Liver (tissue), 9 donors: ENCODE data around the gene BRAP. TPM values are rescaled to one million over a fixed set of nuclear protein-coding genes. Genes with fewer than 3 reads are reported as not detected.

Experiments used
- DNase-seq: peaks from one replicate; pipeline ENCODE4 v3.0.0-alpha.2; 2017; ENCODE audit warnings: low spot score
- H3K27ac ChIP-seq, 2 donors: one replicate each; pipeline ENCODE4 v1.7.0; 2013; ENCODE audit warnings: inconsistent platforms in 2 of 2, low read length in 2 of 2, control low read depth in 1 of 2, low read depth in 1 of 2, mild to moderate bottlenecking in 1 of 2
- H3K27me3 ChIP-seq, 4 donors: one replicate each; pipeline versions ENCODE4 v1.6.1 to v1.7.0; 2013; ENCODE audit warnings: low read length in 3 of 4, inconsistent platforms in 1 of 4, mild to moderate bottlenecking in 1 of 4, moderate library complexity in 1 of 4; ENCODE audit not compliant: control insufficient read depth in 4 of 4, insufficient read depth in 4 of 4
- H3K36me3 ChIP-seq, 4 donors: one replicate each; pipeline versions ENCODE4 v1.6.1 to v1.7.0; 2013; ENCODE audit warnings: low read length in 3 of 4, mild to moderate bottlenecking in 3 of 4, low read depth in 1 of 4, moderate library complexity in 1 of 4; ENCODE audit not compliant: control insufficient read depth in 4 of 4, insufficient read depth in 3 of 4
- H3K4me1 ChIP-seq, 4 donors: one replicate each; pipeline versions ENCODE4 v1.6.1 to v1.7.0; 2013; ENCODE audit warnings: low read length in 3 of 4, mild to moderate bottlenecking in 3 of 4, moderate library complexity in 1 of 4; ENCODE audit not compliant: control insufficient read depth in 4 of 4, insufficient read depth in 4 of 4
- H3K4me3 ChIP-seq, 3 donors: one replicate each; pipeline versions ENCODE4 v1.6.1 to v1.7.0; 2013; ENCODE audit warnings: low read length in 3 of 3, control low read depth in 1 of 3, low read depth in 1 of 3, mild to moderate bottlenecking in 1 of 3
- H3K9ac ChIP-seq, 2 donors: one replicate each; pipeline ENCODE4 v1.7.0; 2013; ENCODE audit warnings: low read length in 2 of 2, mild to moderate bottlenecking in 2 of 2, moderate library complexity in 2 of 2, control low read depth in 1 of 2, low read depth in 1 of 2
- H3K9me3 ChIP-seq, 4 donors: one replicate each; pipeline versions ENCODE4 v1.6.1 to v1.7.0; 2013; ENCODE audit warnings: low read length in 3 of 4; ENCODE audit not compliant: control insufficient read depth in 4 of 4
- CTCF ChIP-seq: fragments of 150-350 bp; IDR thresholded peaks from 2 replicates; pipeline ENCODE4 v1.5.1; 2017; ENCODE audit warnings: improper control_type of control experiment, low read depth, low read length; ENCODE audit not compliant: missing input control
- EGR1 ChIP-seq, 2 donors: IDR thresholded peaks; 2 replicates each; pipeline ENCODE4 v1.6.1; 2016 to 2018; ENCODE audit warnings: antibody characterized with exemption in 2 of 2, low read depth in 2 of 2
- FOXA1 ChIP-seq: IDR thresholded peaks from 2 replicates; pipeline ENCODE4 v1.6.1; 2016; ENCODE audit warnings: antibody characterized with exemption
- FOXA2 ChIP-seq: IDR thresholded peaks from 2 replicates; pipeline ENCODE4 v1.6.1; 2016; ENCODE audit warnings: antibody characterized with exemption
- GABPA ChIP-seq, 2 donors: IDR thresholded peaks in 1 of 2; conservative IDR thresholded peaks in 1 of 2; 2 replicates each; pipeline ENCODE4 v1.6.1; 2016; ENCODE audit warnings: antibody characterized with exemption in 2 of 2, mild to moderate bottlenecking in 1 of 2, moderate library complexity in 1 of 2
- HNF4G ChIP-seq: IDR thresholded peaks from 2 replicates; pipeline ENCODE4 v1.6.1; 2016; ENCODE audit warnings: antibody characterized with exemption
- NR2F2 ChIP-seq: IDR thresholded peaks from 2 replicates; pipeline ENCODE4 v1.6.1; 2016; ENCODE audit warnings: antibody characterized with exemption
- REST ChIP-seq: IDR thresholded peaks from 2 replicates; pipeline ENCODE4 v1.6.1; 2016; ENCODE audit warnings: antibody characterized with exemption, mild to moderate bottlenecking
- RXRA ChIP-seq, 2 donors: IDR thresholded peaks; 2 replicates each; pipeline ENCODE4 v1.6.1; 2017 to 2018; ENCODE audit warnings: antibody characterized with exemption in 2 of 2, mild to moderate bottlenecking in 1 of 2
- SP1 ChIP-seq: IDR thresholded peaks from 2 replicates; pipeline ENCODE4 v1.6.1; 2018; ENCODE audit warnings: antibody characterized with exemption, mild to moderate bottlenecking
- TAF1 ChIP-seq: conservative IDR thresholded peaks from 2 replicates; pipeline ENCODE4 v1.6.1; 2016; ENCODE audit warnings: antibody characterized with exemption, mild to moderate bottlenecking
- YY1 ChIP-seq: IDR thresholded peaks from 2 replicates; pipeline ENCODE4 v1.6.1; 2016; ENCODE audit warnings: antibody characterized with exemption, mild to moderate bottlenecking
- ZBTB33 ChIP-seq: IDR thresholded peaks from 2 replicates; pipeline ENCODE4 v1.6.1; 2016; ENCODE audit warnings: antibody characterized with exemption
- WGBS: extraction: QIAGEN DNeasy Blood & Tissue Kit; methylation state at CpG from one replicate; pipeline ENCODE4 v1.1.7; 2013; 5-methylcytosine and 5-hydroxymethylcytosine counted together
- polyA plus RNA-seq, 2 donors: library from polyadenylated mRNA; stranded (reverse) in 1 of 2; unstranded in 1 of 2; fragments of 200-250 nt in 1 of 2; fragments of >200 nt in 1 of 2; fragmentation: Nextera tagmentation in 1 of 2; extraction: Ambion mirVana in 1 of 2; gene quantifications; one replicate each; pipeline versions ENCODE4 v1.2.1 to v1.2.3, GENCODE V29; 2013 to 2015
- total RNA-seq, 2 donors: library from RNA; depleted of rRNA; stranded (reverse); fragments of >200 nt; gene quantifications; one replicate each; pipeline ENCODE4 v1.2.3, GENCODE V29; 2014
- donor health status: healthy.
- donor health status: healthy.
- donor health status: healthy.
- donor health status: healthy.
- donor health status: healthy.

Gene BRAP
- total and polyA plus RNA-seq, 4 donors: 4.8 to 10.1 (median 6.7) TPM

GRCh38 chr12:111687255-111687654 lies 1.5 kb upstream of the BRAP start (continued):
- TF ChIP-seq REST (no peak), TAF1 (no peak), YY1 (no peak), FOXA1 (no peak), HNF4G (no peak), ZBTB33 (no peak)

GRCh38 chr12:111686574-111687105 lies 884 bp upstream of the BRAP start:
- H3K4me3 ChIP-seq: peak overlapping the region; percentile 81 to 98 (median 92)
- TF ChIP-seq CTCF (no peak), NR2F2 (no peak), RXRA (IDR thresholded peaks at IDR 0.05) (no peak), FOXA2 (no peak), GABPA (IDR thresholded peaks at IDR 0.05 in 1 of 2, conservative IDR thresholded peaks at IDR 0.05 in 1 of 2) (no peak), EGR1 (IDR thresholded peaks at IDR 0.05; ENCODE audit: low read depth in 2 of 2) (no peak), SP1 (no peak), ZBTB33 (no peak)
- DNase-seq: no peak
- H3K27ac ChIP-seq: peak overlapping the region in 1 of 2 donors; percentile 74
- no peaks in the 10 kb centered on the region for H3K27me3 ChIP-seq
- WGBS: 13% methylated on average over 15 of the region's 15 CpGs
- peak overlapping the region; percentile 80 to 93 for H3K9ac ChIP-seq
- no peaks in the 10 kb centered on the region for H3K9me3 ChIP-seq
- H3K4me1 ChIP-seq: peaks cover 2 to 27% (median 23%) of the 10 kb centered on the region in 4 donors
- peaks cover 3 to 12% (median 8%) of the 10 kb centered on the region in 4 donors for H3K36me3 ChIP-seq
